HepG2 (cell line): ENCODE data around the gene CARD19. TPM values are rescaled to one million over a fixed set of nuclear protein-coding genes. Genes with fewer than 3 reads are reported as not detected.

ENCODE experiments used
- DNMT3B ChIP-seq: conservative IDR thresholded peaks from 2 replicates; pipeline ENCODE4 v1.6.1; 2016; ENCODE audit warnings: missing biosample characterization, control low read depth
- EHMT2 ChIP-seq: fragments of 200-600 bp; sonication (generic); IDR thresholded peaks from 2 replicates; pipeline ENCODE4 v1.7.0; 2017; ENCODE audit warnings: antibody characterized with exemption, low read depth, low read length, borderline replicate concordance
- ETV5 ChIP-seq: IDR thresholded peaks from 2 replicates; pipeline ENCODE4 v1.6.1; 2018; ENCODE audit warnings: missing biosample characterization, missing genetic modification reagents, inconsistent platforms, borderline replicate concordance
- FOXA1 ChIP-seq, 2 experiments: fragments of 450-650 bp in 1 of 2; sonication (generic) in 1 of 2; formaldehyde crosslinking in 1 of 2; IDR thresholded peaks; 2 replicates each; pipeline versions ENCODE4 v1.4.0 to v1.6.1; 2016 to 2020; ENCODE audit warnings: missing genetic modification reagents in 1 of 2
- HDAC1 ChIP-seq: sonication (generic); formaldehyde crosslinking; IDR thresholded peaks from 2 replicates; pipeline ENCODE4 v1.5.1; 2020; ENCODE audit warnings: mild to moderate bottlenecking, missing genetic modification reagents
- HDAC2 ChIP-seq: sonication (generic); formaldehyde crosslinking; IDR thresholded peaks from 2 replicates; pipeline ENCODE4 v1.4.0; 2020; ENCODE audit warnings: missing genetic modification reagents
- HOXD1 ChIP-seq: sonication (generic); formaldehyde crosslinking; IDR thresholded peaks from 2 replicates; pipeline ENCODE4 v1.5.0; 2020; ENCODE audit warnings: missing genetic modification reagents
- KDM4B ChIP-seq: sonication (generic); formaldehyde crosslinking; IDR thresholded peaks from 2 replicates; pipeline ENCODE4 v1.4.0; 2020; ENCODE audit warnings: missing genetic modification reagents
- MED13 ChIP-seq: sonication (generic); formaldehyde crosslinking; IDR thresholded peaks from 2 replicates; pipeline ENCODE4 v1.5.0; 2020; ENCODE audit warnings: missing genetic modification reagents
- NR2F1 ChIP-seq, 2 experiments: fragments of 450-650 bp in 1 of 2; formaldehyde crosslinking in 1 of 2; IDR thresholded peaks; 2 replicates each; pipeline versions ENCODE4 v1.5.0 to v1.6.1; 2016 to 2020; ENCODE audit warnings: mild to moderate bottlenecking in 1 of 2, missing compliant biosample characterization in 1 of 2, missing genetic modification reagents in 1 of 2, moderate library complexity in 1 of 2
- RNF2 ChIP-seq: fragments of 450-650 bp; conservative IDR thresholded peaks from 2 replicates; pipeline ENCODE4 v1.6.1; 2016; ENCODE audit warnings: low read depth
- SMAD1 ChIP-seq: sonication (generic); formaldehyde crosslinking; IDR thresholded peaks from 2 replicates; pipeline ENCODE4 v1.4.0; 2020; ENCODE audit warnings: missing genetic modification reagents, low read depth, mild to moderate bottlenecking, borderline replicate concordance
- ZFP90 ChIP-seq: sonication (generic); formaldehyde crosslinking; IDR thresholded peaks from 2 replicates; pipeline ENCODE4 v1.8.0; 2022; ENCODE audit warnings: missing genetic modification reagents, mild to moderate bottlenecking, inconsistent platforms, borderline replicate concordance
- ZNF343 ChIP-seq: sonication (generic); formaldehyde crosslinking; IDR thresholded peaks from 2 replicates; pipeline ENCODE4 v1.4.0; 2020; ENCODE audit warnings: mild to moderate bottlenecking, missing genetic modification reagents
- ZNF431 ChIP-seq: sonication (generic); formaldehyde crosslinking; IDR thresholded peaks from 2 replicates; pipeline ENCODE4 v1.9.0; 2022; ENCODE audit warnings: missing genetic modification reagents, low read depth, mild to moderate bottlenecking, borderline replicate concordance
- ZNF788 ChIP-seq: sonication (generic); formaldehyde crosslinking; IDR thresholded peaks from 2 replicates; pipeline ENCODE4 v1.5.0; 2020; ENCODE audit warnings: mild to moderate bottlenecking, missing genetic modification reagents, borderline replicate concordance
- polyA plus RNA-seq, 8 experiments: library from polyadenylated mRNA; depleted of rRNA in 3 of 8; stranded (reverse) in 7 of 8; unstranded in 1 of 8; fragments of >200 nt; fragmentation: Illumina TruSeq in 4 of 8; extraction: Trizol in 4 of 8; gene quantifications; 2 replicates each; pipeline versions ENCODE4 v1.2.1 to v1.2.3, GENCODE V29; 2011 to 2016; ENCODE audit warnings: low read depth in 4 of 8, missing spikeins in 1 of 8, mixed read lengths in 1 of 8; ENCODE audit not compliant: insufficient read depth in 1 of 8
- total RNA-seq, 5 experiments: library from RNA; depleted of rRNA; stranded (reverse); fragments of >200 nt; fragmentation: Illumina TruSeq; extraction: Trizol; gene quantifications; 2 replicates each; pipeline ENCODE4 v1.2.3, GENCODE V29; 2016; ENCODE audit warnings: low read depth in 1 of 5
- TF ChIP-seq, protein P1 (sequence below): sonication (generic); formaldehyde crosslinking; IDR thresholded peaks from 2 replicates; pipeline ENCODE4 v1.4.0; 2020; ENCODE audit warnings: missing genetic modification reagents, mild to moderate bottlenecking, borderline replicate concordance
- TF ChIP-seq, protein P2 (sequence below): sonication (generic); formaldehyde crosslinking; IDR thresholded peaks from 2 replicates; pipeline ENCODE4 v1.4.0; 2020; ENCODE audit warnings: mild to moderate bottlenecking, missing genetic modification reagents
- TF ChIP-seq, protein P3 (sequence below): sonication (generic); formaldehyde crosslinking; IDR thresholded peaks from 2 replicates; pipeline ENCODE4 v1.5.0; 2020; ENCODE audit warnings: mild to moderate bottlenecking, missing genetic modification reagents
- TF ChIP-seq, protein P4 (sequence below): IDR thresholded peaks from 2 replicates; pipeline ENCODE4 v1.6.1; 2016; ENCODE audit warnings: low read depth, borderline replicate concordance

CARD19 gene
- total and polyA plus RNA-seq, 2 of the 13 experiments (the other 11 are each of a cell fraction or from before 2014, with no cell fraction given): 18.4 to 47.2 TPM

DNA sequence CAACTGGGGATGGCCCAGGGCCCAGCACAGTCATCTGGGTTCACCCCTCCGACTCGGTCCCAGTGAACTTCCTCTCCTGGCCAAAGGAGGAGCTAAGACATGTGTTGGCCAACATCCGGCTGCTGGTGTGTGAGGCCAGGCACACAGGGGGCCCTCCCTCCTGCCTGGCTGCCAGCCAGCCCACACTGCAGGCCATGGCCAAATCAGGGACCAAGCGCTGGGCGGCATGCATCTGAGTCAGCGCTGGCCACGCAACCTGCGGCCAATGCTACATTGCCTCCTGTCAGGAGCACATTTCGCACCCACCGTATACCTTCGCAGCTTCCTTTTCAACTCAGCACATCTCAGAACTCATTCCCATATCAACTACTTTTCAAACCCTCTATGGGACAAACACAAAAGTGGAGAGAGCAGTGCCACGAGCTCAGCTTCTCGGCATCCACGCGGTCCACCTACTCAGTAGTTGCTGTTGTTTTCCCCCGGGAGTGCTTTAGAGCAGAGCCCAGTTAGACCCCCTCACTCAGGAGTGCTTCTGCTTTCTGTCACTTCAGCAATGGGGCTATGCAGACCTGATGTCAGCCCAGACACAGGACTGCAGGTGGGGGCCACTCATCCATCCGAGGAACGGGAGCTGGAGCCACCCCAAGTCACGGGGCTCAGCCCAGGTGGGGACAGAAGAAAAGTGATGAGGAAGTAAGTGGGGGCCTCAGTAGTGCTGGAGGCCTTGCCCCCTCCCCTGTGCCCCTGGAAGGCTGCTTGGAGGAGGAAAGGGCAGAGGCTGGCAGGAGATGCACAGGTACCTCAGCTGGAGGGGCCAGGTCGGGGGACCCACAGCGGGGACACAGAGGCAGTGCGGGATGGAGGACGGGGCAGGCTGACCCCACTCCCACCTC is 24.2 kb downstream of the CARD19 start (continued):
- TF ChIP-seq, protein P1, sequence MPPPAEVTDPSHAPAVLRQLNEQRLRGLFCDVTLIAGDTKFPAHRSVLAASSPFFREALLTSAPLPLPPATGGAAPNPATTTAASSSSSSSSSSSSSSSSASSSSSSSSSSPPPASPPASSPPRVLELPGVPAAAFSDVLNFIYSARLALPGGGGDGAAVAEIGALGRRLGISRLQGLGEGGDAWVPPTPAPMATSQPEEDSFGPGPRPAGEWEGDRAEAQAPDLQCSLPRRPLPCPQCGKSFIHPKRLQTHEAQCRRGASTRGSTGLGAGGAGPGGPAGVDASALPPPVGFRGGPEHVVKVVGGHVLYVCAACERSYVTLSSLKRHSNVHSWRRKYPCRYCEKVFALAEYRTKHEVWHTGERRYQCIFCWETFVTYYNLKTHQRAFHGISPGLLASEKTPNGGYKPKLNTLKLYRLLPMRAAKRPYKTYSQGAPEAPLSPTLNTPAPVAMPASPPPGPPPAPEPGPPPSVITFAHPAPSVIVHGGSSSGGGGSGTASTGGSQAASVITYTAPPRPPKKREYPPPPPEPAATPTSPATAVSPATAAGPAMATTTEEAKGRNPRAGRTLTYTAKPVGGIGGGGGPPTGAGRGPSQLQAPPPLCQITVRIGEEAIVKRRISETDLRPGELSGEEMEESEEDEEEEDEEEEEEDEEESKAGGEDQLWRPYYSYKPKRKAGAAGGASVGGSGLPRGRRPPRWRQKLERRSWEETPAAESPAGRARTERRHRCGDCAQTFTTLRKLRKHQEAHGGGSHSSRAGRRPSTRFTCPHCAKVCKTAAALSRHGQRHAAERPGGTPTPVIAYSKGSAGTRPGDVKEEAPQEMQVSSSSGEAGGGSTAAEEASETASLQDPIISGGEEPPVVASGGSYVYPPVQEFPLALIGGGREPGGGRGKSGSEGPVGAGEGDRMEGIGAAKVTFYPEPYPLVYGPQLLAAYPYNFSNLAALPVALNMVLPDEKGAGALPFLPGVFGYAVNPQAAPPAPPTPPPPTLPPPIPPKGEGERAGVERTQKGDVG (CRISPR knock-in tag): peak; percentile 89; the same call in 1 of the 2 replicates
- TF ChIP-seq, protein P2, sequence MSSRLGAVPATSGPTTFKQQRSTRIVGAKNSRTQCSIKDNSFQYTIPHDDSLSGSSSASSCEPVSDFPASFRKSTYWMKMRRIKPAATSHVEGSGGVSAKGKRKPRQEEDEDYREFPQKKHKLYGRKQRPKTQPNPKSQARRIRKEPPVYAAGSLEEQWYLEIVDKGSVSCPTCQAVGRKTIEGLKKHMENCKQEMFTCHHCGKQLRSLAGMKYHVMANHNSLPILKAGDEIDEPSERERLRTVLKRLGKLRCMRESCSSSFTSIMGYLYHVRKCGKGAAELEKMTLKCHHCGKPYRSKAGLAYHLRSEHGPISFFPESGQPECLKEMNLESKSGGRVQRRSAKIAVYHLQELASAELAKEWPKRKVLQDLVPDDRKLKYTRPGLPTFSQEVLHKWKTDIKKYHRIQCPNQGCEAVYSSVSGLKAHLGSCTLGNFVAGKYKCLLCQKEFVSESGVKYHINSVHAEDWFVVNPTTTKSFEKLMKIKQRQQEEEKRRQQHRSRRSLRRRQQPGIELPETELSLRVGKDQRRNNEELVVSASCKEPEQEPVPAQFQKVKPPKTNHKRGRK (CRISPR knock-in tag): no peak; the same call in 1 of the 2 replicates
- TF ChIP-seq FOXA1 (IDR thresholded peaks at IDR 0.05) (no peak), FOXA1 (CRISPR knock-in tag; IDR thresholded peaks at IDR 0.05) (peak; percentile 71), KDM4B (CRISPR knock-in tag) (peak; percentile 60; the same call in 1 of the 2 replicates), ETV5 (CRISPR knock-in tag) (peak; percentile 99), HOXD1 (peak; percentile 58; the same call in 1 of the 2 replicates), DNMT3B (peak; percentile 83; the same call in 1 of the 2 replicates), HDAC2 (CRISPR knock-in tag) (peak; percentile 92), NR2F1 (CRISPR knock-in tag; IDR thresholded peaks at IDR 0.05) (0 out of 4 replicates have a peak, but pooled peaks of 1 of the 2 experiments have one; percentile 31), HDAC1 (CRISPR knock-in tag) (peak; percentile 94), ZNF343 (CRISPR knock-in tag) (no peak), ZNF431 (peak; percentile 92), SMAD1 (CRISPR knock-in tag) (peak; percentile 94), EHMT2 (no peak; the same call in 1 of the 2 replicates), MED13 (CRISPR knock-in tag) (peak; percentile 80; the same call in 1 of the 2 replicates), ZNF788 (CRISPR knock-in tag) (peak; percentile 97), ZFP90 (CRISPR knock-in tag) (peak; percentile 95), RNF2 (peak; percentile 66; the same call in 1 of the 2 replicates)
- TF ChIP-seq, protein P3, sequence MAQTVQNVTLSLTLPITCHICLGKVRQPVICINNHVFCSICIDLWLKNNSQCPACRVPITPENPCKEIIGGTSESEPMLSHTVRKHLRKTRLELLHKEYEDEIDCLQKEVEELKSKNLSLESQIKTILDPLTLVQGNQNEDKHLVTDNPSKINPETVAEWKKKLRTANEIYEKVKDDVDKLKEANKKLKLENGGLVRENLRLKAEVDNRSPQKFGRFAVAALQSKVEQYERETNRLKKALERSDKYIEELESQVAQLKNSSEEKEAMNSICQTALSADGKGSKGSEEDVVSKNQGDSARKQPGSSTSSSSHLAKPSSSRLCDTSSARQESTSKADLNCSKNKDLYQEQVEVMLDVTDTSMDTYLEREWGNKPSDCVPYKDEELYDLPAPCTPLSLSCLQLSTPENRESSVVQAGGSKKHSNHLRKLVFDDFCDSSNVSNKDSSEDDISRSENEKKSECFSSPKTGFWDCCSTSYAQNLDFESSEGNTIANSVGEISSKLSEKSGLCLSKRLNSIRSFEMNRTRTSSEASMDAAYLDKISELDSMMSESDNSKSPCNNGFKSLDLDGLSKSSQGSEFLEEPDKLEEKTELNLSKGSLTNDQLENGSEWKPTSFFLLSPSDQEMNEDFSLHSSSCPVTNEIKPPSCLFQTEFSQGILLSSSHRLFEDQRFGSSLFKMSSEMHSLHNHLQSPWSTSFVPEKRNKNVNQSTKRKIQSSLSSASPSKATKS (CRISPR knock-in tag): 0 out of 2 replicates have a peak, but pooled peaks have one; percentile 74
- TF ChIP-seq, protein P4, sequence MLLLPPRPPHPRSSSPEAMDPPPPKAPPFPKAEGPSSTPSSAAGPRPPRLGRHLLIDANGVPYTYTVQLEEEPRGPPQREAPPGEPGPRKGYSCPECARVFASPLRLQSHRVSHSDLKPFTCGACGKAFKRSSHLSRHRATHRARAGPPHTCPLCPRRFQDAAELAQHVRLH (CRISPR knock-in tag): peak; percentile 87; the same call in 1 of the 2 replicates
